H9 (cell line): ENCODE measurements around the gene NCOA6. TPM values are rescaled to one million over a fixed set of nuclear protein-coding genes. Genes with fewer than 3 reads are reported as not detected.
A peak's percentile ranks its signal among the peaks of the same experiment; 100 is the strongest.

Experiments used
- DNase-seq: peaks from one replicate; pipeline ENCODE4 v3.0.0-alpha.2; 2017
- H2AFZ ChIP-seq: one replicate; pipeline ENCODE4 v1.6.1; 2013; ENCODE audit warnings: mild to moderate bottlenecking, low read length, control low read depth, moderate library complexity
- H2AK5ac ChIP-seq: 2 replicates; pipeline ENCODE4 v1.6.1; 2013; ENCODE audit warnings: low read length, control low read depth, mixed read lengths; ENCODE audit not compliant: insufficient read length
- H2BK120ac ChIP-seq: one replicate; pipeline ENCODE4 v1.6.1; 2013; ENCODE audit warnings: low read depth, mild to moderate bottlenecking, low read length, control low read depth, inconsistent platforms; ENCODE audit not compliant: poor library complexity, severe bottlenecking
- H2BK12ac ChIP-seq: 2 replicates; pipeline ENCODE4 v1.6.1; 2013; ENCODE audit warnings: low read length, control low read depth, mixed read lengths, low read depth; ENCODE audit not compliant: insufficient read length
- H2BK15ac ChIP-seq: 2 replicates; pipeline ENCODE4 v1.6.1; 2013; ENCODE audit warnings: low read depth, low read length, control low read depth
- H2BK20ac ChIP-seq: one replicate; pipeline ENCODE4 v1.6.1; 2013; ENCODE audit warnings: low read depth, mild to moderate bottlenecking, low read length, control low read depth, inconsistent platforms; ENCODE audit not compliant: poor library complexity, severe bottlenecking
- H2BK5ac ChIP-seq: 2 replicates; pipeline ENCODE4 v1.6.1; 2013; ENCODE audit warnings: low read length, control low read depth, mixed read lengths; ENCODE audit not compliant: insufficient read length
- H3K14ac ChIP-seq: 2 replicates; pipeline ENCODE4 v1.6.1; 2013; ENCODE audit warnings: low read length, control low read depth; ENCODE audit not compliant: insufficient read depth
- H3K18ac ChIP-seq: 2 replicates; pipeline ENCODE4 v1.6.1; 2013; ENCODE audit warnings: low read depth, mild to moderate bottlenecking, mixed read lengths, low read length, control low read depth; ENCODE audit not compliant: insufficient read length
- H3K23ac ChIP-seq: 2 replicates; pipeline ENCODE4 v1.6.1; 2013; ENCODE audit warnings: low read length, control low read depth, mixed read lengths, low read depth; ENCODE audit not compliant: insufficient read length
- H3K23me2 ChIP-seq: 2 replicates; pipeline ENCODE4 v1.6.1; 2013; ENCODE audit warnings: low read depth, mild to moderate bottlenecking, mixed read lengths, low read length, control low read depth; ENCODE audit not compliant: insufficient read length, poor library complexity, severe bottlenecking
- H3K27ac ChIP-seq: 2 replicates; pipeline ENCODE4 v1.5.1; 2013; ENCODE audit warnings: low read length, control low read depth, mixed read lengths, low read depth; ENCODE audit not compliant: insufficient read length
- H3K27me3 ChIP-seq: 2 replicates; pipeline ENCODE4 v1.6.1; 2013; ENCODE audit warnings: low read length, control low read depth, inconsistent platforms; ENCODE audit not compliant: insufficient read depth
- H3K4ac ChIP-seq: 2 replicates; pipeline ENCODE4 v1.6.1; 2013; ENCODE audit warnings: low read depth, mild to moderate bottlenecking, control low read depth, inconsistent platforms, low read length, moderate library complexity
- H3K4me1 ChIP-seq: 2 replicates; pipeline ENCODE4 v1.6.1; 2013; ENCODE audit warnings: low read length, control low read depth, inconsistent platforms; ENCODE audit not compliant: insufficient read depth
- H3K4me2 ChIP-seq: 2 replicates; pipeline ENCODE4 v1.6.1; 2013; ENCODE audit warnings: low read length, control low read depth, mixed read lengths; ENCODE audit not compliant: insufficient read length, insufficient read depth
- H3K56ac ChIP-seq: 2 replicates; pipeline ENCODE4 v1.6.1; 2013; ENCODE audit warnings: low read depth, mild to moderate bottlenecking, mixed read lengths, low read length, control low read depth; ENCODE audit not compliant: insufficient read length
- H3K79me1 ChIP-seq: 2 replicates; pipeline ENCODE4 v1.6.1; 2013; ENCODE audit warnings: low read depth, mild to moderate bottlenecking, moderate library complexity, low read length, control low read depth, inconsistent platforms; ENCODE audit not compliant: insufficient read depth, poor library complexity, severe bottlenecking
- H3K79me2 ChIP-seq: 2 replicates; pipeline ENCODE4 v1.6.1; 2013; ENCODE audit warnings: low read length, control low read depth, inconsistent platforms; ENCODE audit not compliant: insufficient read depth
- H3K9ac ChIP-seq: 2 replicates; pipeline ENCODE4 v1.6.1; 2013; ENCODE audit warnings: low read length, control low read depth, mixed read lengths; ENCODE audit not compliant: insufficient read length; ENCODE audit errors: extremely low read depth
- H3K9me3 ChIP-seq: one replicate; pipeline ENCODE4 v1.6.1; 2013; ENCODE audit warnings: low read depth, low read length, inconsistent platforms; ENCODE audit not compliant: control insufficient read depth
- H3T11ph ChIP-seq: one replicate; pipeline ENCODE4 v1.6.1; 2013; ENCODE audit warnings: mild to moderate bottlenecking, low read length, control low read depth, inconsistent platforms
- H4K20me1 ChIP-seq: one replicate; pipeline ENCODE4 v1.6.1; 2013; ENCODE audit not compliant: control insufficient read depth, insufficient read length, insufficient read depth
- H4K5ac ChIP-seq: 2 replicates; pipeline ENCODE4 v1.6.1; 2013; ENCODE audit warnings: low read depth, mild to moderate bottlenecking, mixed read lengths, low read length, control low read depth; ENCODE audit not compliant: insufficient read length
- H4K8ac ChIP-seq: replicated peaks from 2 replicates; pipeline ENCODE4 v1.6.1; 2013; ENCODE audit warnings: low read length, control low read depth, mixed read lengths, low read depth; ENCODE audit not compliant: insufficient read length
- H4K91ac ChIP-seq: 2 replicates; pipeline ENCODE4 v1.6.1; 2013; ENCODE audit warnings: low read depth, mild to moderate bottlenecking, moderate library complexity, mixed read lengths, low read length, control low read depth; ENCODE audit not compliant: insufficient read length
- H3K27ac Mint-ChIP-seq, 3 experiments: 2 replicates in 2 of 3; 3 replicates in 1 of 3; pipeline ENCODE4 v1.8.0; 2020 to 2021; ENCODE audit warnings: mixed read lengths in 3 of 3, mild to moderate bottlenecking in 1 of 3, moderate library complexity in 1 of 3
- H3K27me3 Mint-ChIP-seq: 2 replicates; pipeline ENCODE4 v1.8.0; 2021; ENCODE audit warnings: low read depth, mild to moderate bottlenecking, moderate library complexity, mixed read lengths
- H3K36me3 Mint-ChIP-seq, 3 experiments: 2 replicates in 2 of 3; 3 replicates in 1 of 3; pipeline ENCODE4 v1.8.0; 2020 to 2021; ENCODE audit warnings: low read depth in 3 of 3, mixed read lengths in 3 of 3; ENCODE audit not compliant: insufficient read depth in 1 of 3
- H3K4me1 Mint-ChIP-seq, 2 experiments: 2 replicates each; pipeline ENCODE4 v1.8.0; 2020; ENCODE audit warnings: mixed read lengths in 2 of 2
- H3K4me3 Mint-ChIP-seq, 2 experiments: 2 replicates in 1 of 2; 3 replicates in 1 of 2; pipeline ENCODE4 v1.8.0; 2020 to 2021; ENCODE audit warnings: mild to moderate bottlenecking in 2 of 2, mixed read lengths in 2 of 2, moderate library complexity in 1 of 2
- H3K9me3 Mint-ChIP-seq, 2 experiments: 2 replicates in 1 of 2; 3 replicates in 1 of 2; pipeline ENCODE4 v1.8.0; 2020; ENCODE audit warnings: mild to moderate bottlenecking in 2 of 2, mixed read lengths in 2 of 2, moderate library complexity in 1 of 2
- WGBS: extraction: QIAGEN DNeasy Blood & Tissue Kit; methylation state at CpG from one replicate; pipeline ENCODE4 v1.1.7; 2013; ENCODE audit warnings: missing lambda C conversion rate, low lambda C conversion rate, mixed read lengths; ENCODE audit not compliant: insufficient read length; ENCODE audit errors: extremely low coverage; 5-methylcytosine and 5-hydroxymethylcytosine counted together
- total RNA-seq: library from RNA; stranded (reverse); gene quantifications from 2 replicates; pipeline ENCODE4 v1.2.1, GENCODE V29; 2021
- TF ChIP-seq, protein P1 (sequence below): fragments of 200-600 bp; sonication (generic); conservative IDR thresholded peaks from 3 replicates; pipeline ENCODE4 v1.8.0; 2021; ENCODE audit warnings: antibody characterized with exemption, mild to moderate bottlenecking

Gene NCOA6
- total RNA-seq, 1 experiment from 2014 or later, result 23.9 TPM

DNA sequence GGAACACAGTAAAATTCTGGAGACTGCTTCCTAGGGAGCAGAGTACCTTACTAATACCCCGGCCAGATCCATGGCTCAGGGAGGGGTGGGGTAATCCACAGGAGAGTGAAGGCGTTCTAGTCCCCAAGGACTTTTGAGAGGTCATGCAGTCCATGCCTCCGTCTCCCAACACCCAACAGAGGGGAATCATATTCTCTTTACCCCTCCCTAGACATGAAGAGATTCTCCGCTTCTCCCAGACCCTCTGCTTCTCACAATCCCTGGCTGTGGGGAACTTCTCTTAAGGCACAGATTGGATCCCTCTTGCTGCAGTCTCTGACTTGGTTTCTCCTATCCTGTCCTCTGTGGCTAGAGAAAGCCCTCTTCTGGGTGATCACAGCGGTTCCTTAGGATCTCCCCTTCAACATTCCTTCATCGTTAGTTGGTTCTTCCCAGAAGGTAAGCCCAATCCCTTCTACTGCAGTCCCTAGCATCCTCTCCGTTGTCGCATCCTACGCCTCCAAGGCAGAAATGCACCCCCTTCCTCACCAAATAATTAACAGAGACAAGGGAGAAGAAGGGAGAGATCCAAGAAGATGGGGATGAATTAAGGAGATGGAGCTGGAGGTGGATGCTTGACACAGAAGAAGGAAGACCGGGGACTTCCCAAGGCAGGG, 46.6 kb upstream of the NCOA6 start:
- H2AK5ac ChIP-seq, result no peak overlapping the region
- peaks cover 6% of the 10 kb centered on the region; the same call in 1 of the 2 replicates for H3K4me1 ChIP-seq
- WGBS, result no CpG with 5 or more reads among the region's 10 CpGs

More for the DNA sequence above, 46.6 kb upstream of the NCOA6 start:
- H3K27ac Mint-ChIP-seq, result peak overlapping the region in 1 of 3 experiments; percentile 87; a peak in 1 of 7 replicates
- peaks cover 0 to 9% (median 0%) of the 10 kb centered on the region in 3 experiments; a peak in 5 of 7 replicates for H3K36me3 Mint-ChIP-seq
- Histone ChIP-seq H2BK5ac (no peak overlapping the region), H4K5ac (no peak overlapping the region), H3K79me2 (no peaks in the 10 kb centered on the region), H3K9ac (peak overlapping the region; percentile 57), H3K23me2 (peaks cover 17% of the 10 kb centered on the region), H2AFZ (peak overlapping the region; percentile 65), H3T11ph (no peak overlapping the region), H3K23ac (no peak overlapping the region), H3K4me2 (peak overlapping the region; percentile 93), H2BK12ac (no peak overlapping the region), H3K27me3 (no peaks in the 10 kb centered on the region; the same call in 1 of the 2 replicates), H2BK120ac (no peak overlapping the region), H4K8ac (no peak overlapping the region), H3K9me3 (no peaks in the 10 kb centered on the region), H3K56ac (no peak overlapping the region), H3K4ac (no peak overlapping the region), H2BK15ac (no peak overlapping the region), H2BK20ac (no peak overlapping the region), H4K20me1 (no peaks in the 10 kb centered on the region), H3K18ac (no peak overlapping the region), H4K91ac (no peak overlapping the region), H3K79me1 (no peaks in the 10 kb centered on the region), H3K14ac (no peak overlapping the region; the same call in 1 of the 2 replicates), H3K27ac (no peak overlapping the region)
- DNase-seq, result no peak
- H3K4me1 Mint-ChIP-seq, result peaks cover 36 to 38% of the 10 kb centered on the region in 2 experiments
- peaks cover 29% of the 10 kb centered on the region for H3K27me3 Mint-ChIP-seq
- no peaks in the 10 kb centered on the region for H3K9me3 Mint-ChIP-seq
- peak overlapping the region; percentile 92 to 95 for H3K4me3 Mint-ChIP-seq
- TF ChIP-seq, protein P1, sequence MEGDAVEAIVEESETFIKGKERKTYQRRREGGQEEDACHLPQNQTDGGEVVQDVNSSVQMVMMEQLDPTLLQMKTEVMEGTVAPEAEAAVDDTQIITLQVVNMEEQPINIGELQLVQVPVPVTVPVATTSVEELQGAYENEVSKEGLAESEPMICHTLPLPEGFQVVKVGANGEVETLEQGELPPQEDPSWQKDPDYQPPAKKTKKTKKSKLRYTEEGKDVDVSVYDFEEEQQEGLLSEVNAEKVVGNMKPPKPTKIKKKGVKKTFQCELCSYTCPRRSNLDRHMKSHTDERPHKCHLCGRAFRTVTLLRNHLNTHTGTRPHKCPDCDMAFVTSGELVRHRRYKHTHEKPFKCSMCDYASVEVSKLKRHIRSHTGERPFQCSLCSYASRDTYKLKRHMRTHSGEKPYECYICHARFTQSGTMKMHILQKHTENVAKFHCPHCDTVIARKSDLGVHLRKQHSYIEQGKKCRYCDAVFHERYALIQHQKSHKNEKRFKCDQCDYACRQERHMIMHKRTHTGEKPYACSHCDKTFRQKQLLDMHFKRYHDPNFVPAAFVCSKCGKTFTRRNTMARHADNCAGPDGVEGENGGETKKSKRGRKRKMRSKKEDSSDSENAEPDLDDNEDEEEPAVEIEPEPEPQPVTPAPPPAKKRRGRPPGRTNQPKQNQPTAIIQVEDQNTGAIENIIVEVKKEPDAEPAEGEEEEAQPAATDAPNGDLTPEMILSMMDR, result no peak
